Muscle of back (tissue), 13 donors: ENCODE measurements around the gene SLC3A2. TPM values are rescaled to one million over a fixed set of nuclear protein-coding genes. Genes with fewer than 3 reads are reported as not detected.
A peak's percentile ranks its signal among the peaks of the same experiment; 100 is the strongest.
"Not testable (repeated sequence)": the region's sequence is repeated elsewhere in the genome, so short reads cannot be mapped to it uniquely, and the experiment has no call there.

Source experiments
- DNase-seq, 3 donors: peaks; one replicate each; pipeline versions ENCODE4 v3.0.0 to v3.0.0-alpha.2; 2013
- long read RNA-seq, 9 donors: transcript quantifications; one replicate each; lab custom pipeline, GENCODE V29; 2026
- polyA plus RNA-seq, 10 donors: library from polyadenylated mRNA; unstranded; fragments of 120-200 nt; gene quantifications; one replicate each; pipeline ENCODE4 v1.2.1, GENCODE V29; 2013; ENCODE audit not compliant: insufficient read length in 10 of 10

The SLC3A2 gene
- polyA plus RNA-seq: 10 to 100 TPM; 33.4 to 60.9 (median 42.8) TPM
- long read RNA-seq, donor 1, transcript SLC3A2-201 (9 exons, 1,904 nt): major isoform, 7 of 12 reads
- long read RNA-seq, donor 1, partial matches to known transcripts: 0 of 12 reads
- long read RNA-seq, donor 1, other reads (novel, unspliced or antisense): 0 of 12 reads
- long read RNA-seq, donor 2, transcript SLC3A2-201 (9 exons, 1,904 nt): major isoform, 7 of 10 reads
- long read RNA-seq, donor 2, partial matches to known transcripts: 0 of 10 reads
- long read RNA-seq, donor 2, other reads (novel, unspliced or antisense): 0 of 10 reads
- long read RNA-seq, donor 3, partial matches to known transcripts: 0 of 1 reads
- long read RNA-seq, donor 3, other reads (novel, unspliced or antisense): 0 of 1 reads
- long read RNA-seq, donor 4, transcript SLC3A2-201 (9 exons, 1,904 nt): major isoform, 6 of 9 reads
- long read RNA-seq, donor 4, partial matches to known transcripts: 0 of 9 reads
- long read RNA-seq, donor 4, other reads (novel, unspliced or antisense): 0 of 9 reads
- long read RNA-seq, donor 5, transcript SLC3A2-201 (9 exons, 1,904 nt): major isoform, 5 of 5 reads
- long read RNA-seq, donor 5, partial matches to known transcripts: 0 of 5 reads
- long read RNA-seq, donor 5, other reads (novel, unspliced or antisense): 0 of 5 reads
- long read RNA-seq, donor 6, transcript SLC3A2-201 (9 exons, 1,904 nt): major isoform, 6 of 9 reads
- long read RNA-seq, donor 6, partial matches to known transcripts: 0 of 9 reads
- long read RNA-seq, donor 6, other reads (novel, unspliced or antisense): 0 of 9 reads
- long read RNA-seq, donor 7, transcript SLC3A2-201 (9 exons, 1,904 nt): major isoform, 10 of 17 reads
- long read RNA-seq, donor 7, partial matches to known transcripts: 0 of 17 reads
- long read RNA-seq, donor 7, other reads (novel, unspliced or antisense): 0 of 17 reads
- long read RNA-seq, donor 8, partial matches to known transcripts: 0 of 6 reads
- long read RNA-seq, donor 8, other reads (novel, unspliced or antisense): 0 of 6 reads
- long read RNA-seq, donor 9, partial matches to known transcripts: 0 of 2 reads
- long read RNA-seq, donor 9, other reads (novel, unspliced or antisense): 0 of 2 reads

DNA sequence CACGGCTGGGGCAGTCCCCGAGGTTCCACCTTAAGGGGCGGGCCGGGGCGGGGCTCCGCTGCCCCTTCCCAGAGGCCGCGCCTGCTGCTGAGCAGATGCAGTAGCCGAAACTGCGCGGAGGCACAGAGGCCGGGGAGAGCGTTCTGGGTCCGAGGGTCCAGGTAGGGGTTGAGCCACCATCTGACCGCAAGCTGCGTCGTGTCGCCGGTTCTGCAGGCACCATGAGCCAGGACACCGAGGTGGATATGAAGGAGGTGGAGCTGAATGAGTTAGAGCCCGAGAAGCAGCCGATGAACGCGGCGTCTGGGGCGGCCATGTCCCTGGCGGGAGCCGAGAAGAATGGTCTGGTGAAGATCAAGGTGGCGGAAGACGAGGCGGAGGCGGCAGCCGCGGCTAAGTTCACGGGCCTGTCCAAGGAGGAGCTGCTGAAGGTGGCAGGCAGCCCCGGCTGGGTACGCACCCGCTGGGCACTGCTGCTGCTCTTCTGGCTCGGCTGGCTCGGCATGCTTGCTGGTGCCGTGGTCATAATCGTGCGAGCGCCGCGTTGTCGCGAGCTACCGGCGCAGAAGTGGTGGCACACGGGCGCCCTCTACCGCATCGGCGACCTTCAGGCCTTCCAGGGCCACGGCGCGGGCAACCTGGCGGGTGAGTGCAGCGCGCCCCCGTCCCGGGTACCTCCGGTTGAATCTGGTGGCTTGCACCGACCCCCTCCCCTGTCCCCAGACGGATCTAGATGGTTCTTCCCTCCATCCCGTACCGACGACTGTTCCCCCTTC lies at the start of gene SLC3A2:
SLC3A2 (plus strand) TSS at position 94 of the 776 bp plus-strand sequence; CDS start at position 222, 128 bp downstream.
- DNase-seq: peak; percentile 88 to 97 (median 91)

DNA sequence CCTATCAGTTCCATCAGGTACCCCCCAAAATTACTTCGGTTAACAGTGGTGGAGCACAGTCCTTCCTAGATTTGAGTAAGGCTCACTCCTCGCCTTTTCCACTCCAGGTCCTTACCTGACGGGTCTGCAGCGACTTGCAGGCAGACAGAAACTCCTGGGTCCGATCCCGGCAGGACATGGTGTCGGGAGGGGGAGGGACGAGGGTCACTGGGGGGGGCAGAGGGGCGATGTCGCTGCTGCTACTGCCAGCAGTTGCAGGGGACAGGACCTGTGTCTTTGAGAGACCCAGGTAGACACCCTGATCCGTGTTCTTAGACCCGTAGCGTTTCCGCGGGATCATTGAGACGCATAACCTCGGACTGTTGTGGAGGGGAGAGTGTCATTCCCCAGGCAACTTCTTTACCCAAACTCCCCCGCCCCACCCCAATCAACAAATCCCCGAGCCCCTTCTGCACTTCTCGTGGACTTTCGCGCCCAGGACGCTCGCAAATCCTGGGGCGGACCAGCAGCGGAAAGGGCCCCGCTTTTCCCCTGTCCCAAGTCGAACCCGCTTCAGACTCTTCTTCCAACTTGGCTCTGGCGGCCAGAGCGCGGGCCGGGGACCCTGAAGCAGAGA lies 49.7 kb upstream of the SLC3A2 start:
- peak in 1 of 3 donors; percentile 47 for DNase-seq

DNA sequence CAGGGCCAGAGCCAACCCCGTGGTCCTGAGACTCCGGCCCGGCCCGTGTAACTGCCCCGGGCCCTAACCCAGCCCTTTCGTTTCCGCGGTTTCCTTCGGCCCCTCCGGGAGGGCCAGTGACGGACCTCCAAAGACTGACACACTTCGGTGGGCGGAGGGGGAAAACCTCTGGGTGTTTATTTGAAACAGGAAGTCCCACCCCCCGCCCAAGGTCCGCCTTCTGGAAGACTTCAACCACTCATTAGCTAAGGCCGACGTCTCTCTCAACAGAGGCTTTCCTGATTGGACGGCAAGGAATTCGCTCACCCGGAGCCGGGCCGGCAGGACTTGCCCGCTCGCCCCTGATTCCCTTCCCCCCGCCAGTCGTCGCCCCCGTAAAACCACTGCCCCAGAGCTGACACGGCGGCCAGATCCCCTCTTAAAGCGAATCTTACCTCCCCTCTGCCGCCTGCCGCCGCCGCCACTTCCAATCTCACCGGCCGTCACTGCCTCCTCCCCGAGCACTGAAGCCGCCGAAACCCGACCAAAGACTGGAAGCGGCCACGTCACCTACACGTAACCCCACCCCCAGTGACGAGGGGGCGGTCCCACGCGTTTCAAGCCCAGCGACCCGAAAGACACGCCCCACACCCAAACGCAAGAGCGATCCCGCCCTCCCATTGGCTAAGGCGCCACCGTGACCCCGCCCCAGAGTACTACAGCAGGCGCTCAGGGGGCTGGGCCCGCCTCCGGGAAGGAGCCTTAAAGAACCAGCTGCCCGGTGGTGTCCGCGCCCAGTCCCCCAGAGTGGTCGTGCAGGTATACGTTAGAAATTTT lies 49.0 kb upstream of the SLC3A2 start, which contains the start of gene STX5:
STX5 (minus strand) TSS at position 532 of the 816 bp plus-strand sequence. CDS start 808 bp downstream, outside the sequence.
- peak; percentile 99 to 100 (median 99) for DNase-seq

DNA sequence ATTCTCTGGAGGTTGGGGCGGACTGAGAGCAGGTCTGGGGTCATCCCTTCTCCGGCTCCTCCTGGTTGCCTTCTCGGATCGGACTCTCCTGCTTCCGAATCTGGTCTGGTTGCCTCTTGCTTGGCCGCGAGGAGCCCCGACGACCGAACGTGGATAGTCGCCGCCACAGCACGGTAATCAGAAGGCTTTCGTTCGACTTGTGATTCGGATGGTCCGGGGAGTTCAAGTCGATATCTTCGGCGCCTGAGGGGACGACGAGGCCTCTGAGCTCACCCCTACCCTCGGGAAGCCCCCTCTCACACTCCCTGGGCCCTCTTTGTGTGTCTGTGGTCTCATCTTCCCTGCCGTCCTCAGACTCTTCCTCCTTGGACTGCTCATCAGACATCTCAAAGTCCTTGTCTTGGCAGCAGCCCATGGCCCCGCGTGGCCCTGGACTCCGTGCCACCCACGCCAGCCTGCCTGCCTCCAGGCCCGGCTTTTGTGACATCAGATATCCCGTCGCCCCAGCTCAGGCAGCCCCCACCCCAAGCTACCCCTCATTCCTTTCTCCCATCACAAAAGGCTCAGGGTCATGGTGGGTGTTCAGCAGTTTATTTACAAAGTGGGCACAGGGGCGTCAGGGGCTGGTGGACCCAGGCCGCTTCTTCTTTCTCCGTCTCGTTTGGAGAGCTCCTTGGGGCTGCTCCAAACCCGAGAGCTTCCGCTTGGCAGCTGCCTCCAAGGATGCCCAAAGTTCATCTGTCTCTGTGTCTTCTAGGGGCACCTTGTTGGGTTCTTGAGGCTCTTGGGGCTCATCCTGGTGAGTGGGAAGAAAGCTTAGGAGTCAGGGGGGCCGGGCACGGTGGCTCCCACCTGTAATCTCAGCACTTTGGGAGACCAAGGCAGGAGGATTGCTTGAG lies 48.1 kb upstream of the SLC3A2 start, which contains the start of gene TEX54:
TEX54 (minus strand) TSS at position 506 of the 899 bp plus-strand sequence.
- no peak for DNase-seq

DNA sequence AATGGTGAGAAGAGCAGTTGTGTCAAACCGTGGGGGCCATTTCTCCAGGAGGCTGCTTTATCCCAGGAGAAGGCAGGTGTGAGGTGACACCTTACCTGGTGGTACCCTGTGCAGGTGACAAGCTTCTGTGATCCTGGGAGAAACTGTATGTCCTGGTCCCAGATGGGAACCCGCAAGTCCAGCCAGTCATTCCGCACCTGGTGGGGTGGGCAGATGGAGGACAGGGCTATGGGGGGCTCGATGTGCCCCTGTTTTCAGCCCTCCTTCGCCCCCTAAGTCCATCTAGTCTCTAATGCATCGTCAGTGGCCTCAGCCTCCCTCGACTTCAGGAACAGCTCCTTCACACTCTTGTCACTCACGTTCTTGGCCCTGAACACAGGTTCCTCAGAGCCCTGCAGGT lies 45.4 kb upstream of the SLC3A2 start:
- DNase-seq: no peak

DNA sequence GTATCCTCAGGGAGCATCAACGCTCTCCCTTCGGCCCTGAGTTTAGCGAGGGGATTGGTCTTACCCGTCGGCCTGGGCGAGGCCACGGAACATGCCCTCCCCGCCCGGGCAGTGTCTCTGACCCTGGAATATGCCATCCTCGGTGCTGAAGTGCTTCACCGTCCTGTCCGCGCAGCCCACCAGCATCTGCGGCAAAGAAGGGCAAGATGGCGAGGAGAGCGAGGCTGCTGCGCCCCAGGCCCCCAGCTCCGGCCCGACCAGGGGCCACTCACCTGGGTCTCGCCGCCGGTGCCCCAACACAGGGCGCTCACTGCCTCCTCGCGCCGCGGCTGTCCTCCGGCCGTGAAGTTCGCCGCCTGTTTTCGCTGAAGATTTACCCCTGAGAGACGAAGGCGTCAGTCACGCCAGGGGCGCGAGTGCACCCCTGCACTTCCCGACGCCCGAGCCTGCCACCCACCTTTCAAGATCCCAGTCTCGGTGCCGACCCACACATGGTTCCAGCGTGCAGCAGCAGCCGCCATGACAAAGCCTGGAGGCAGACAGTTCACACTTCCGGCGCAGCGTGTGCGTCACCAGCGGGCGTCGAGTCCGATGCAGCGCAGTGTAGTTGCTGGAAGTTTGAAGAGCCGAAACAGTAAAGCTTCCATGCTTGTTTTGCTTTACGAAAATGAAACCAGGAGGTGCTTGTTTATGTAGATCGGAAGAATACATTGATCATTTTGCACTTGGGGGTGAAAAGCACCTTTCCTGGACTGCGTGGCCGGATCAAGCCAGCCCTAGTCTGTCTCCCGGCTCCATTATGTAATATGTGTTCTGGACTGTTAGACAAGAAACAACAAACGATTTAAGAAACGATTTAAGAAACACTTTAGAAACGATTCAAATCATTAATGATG lies 41.4 kb upstream of the SLC3A2 start, which contains the start of gene WDR74:
WDR74 (minus strand) TSS at position 541 of the 896 bp plus-strand sequence; CDS start at position 521, 20 bp downstream.
- DNase-seq: peak; percentile 94 to 98 (median 96)

DNA sequence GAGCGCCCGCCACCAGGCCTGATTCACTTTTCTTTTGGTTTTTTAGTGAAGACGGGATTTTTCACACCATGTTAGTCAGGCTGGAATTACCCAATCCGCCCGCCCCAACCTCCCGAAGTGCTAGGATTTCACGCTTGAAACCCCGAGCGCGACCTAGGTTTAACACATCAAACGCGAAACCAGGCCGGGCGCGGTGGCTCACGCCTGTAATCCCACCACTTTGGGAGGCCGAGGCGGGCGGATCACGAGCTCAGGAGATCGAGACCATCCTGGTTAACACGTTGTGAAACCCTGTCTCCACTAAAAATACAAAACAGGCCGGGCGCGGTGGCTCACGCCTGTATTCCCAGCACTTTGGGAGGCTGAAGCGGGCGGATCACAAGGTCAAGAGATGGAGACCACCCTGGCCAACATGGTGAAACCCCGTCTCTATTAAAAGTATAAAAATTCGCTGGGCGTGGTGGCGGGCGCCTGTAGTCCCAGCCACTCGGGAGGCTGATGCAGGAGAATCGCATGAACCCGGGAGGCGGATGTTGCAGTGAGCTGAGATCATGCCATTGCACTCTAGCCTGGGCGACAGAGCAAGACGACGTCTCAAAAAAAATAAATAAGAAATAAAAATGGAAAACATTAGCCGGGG lies 39.9 kb upstream of the SLC3A2 start:
- DNase-seq: peak in 2 of 3 donors; percentile 77 to 88

DNA sequence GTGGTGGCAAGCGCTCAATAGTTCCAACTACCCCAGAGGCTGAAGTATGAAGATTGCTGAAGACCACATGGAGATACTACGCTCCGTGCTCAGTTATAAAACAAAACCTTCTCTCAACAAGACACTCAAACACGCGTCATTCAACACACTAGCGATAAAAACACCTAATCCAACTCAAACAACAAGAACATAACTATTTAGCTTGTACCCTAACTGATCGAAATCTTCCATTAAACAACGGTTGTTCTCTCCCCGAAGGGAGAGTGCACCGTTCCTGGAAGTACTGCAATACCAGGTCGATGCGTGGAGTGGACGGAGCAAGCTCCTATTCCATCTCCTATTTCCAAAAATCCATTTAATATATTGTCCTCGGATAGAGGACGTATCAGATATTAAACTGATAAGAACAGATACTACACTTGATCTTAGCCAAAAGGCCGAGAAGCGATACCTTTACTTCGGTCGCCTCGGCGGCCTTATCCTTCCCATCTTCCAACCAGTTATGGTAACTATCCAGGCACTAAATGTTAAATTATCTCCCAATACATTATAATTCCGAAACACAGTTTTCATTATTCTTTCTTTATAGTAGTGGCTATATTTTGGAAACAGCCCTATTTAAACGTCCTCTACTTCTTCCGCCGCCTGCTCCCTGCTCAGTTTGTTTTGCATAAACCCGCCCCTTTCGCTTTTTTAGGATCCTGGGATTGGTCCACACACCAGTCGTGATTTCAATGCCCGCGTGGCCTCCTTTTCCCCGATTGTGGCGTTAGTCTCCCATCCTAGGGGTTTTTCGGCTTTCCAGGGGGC lies 39.1 kb upstream of the SLC3A2 start:
- DNase-seq: peak; percentile 94 to 99 (median 98)

DNA sequence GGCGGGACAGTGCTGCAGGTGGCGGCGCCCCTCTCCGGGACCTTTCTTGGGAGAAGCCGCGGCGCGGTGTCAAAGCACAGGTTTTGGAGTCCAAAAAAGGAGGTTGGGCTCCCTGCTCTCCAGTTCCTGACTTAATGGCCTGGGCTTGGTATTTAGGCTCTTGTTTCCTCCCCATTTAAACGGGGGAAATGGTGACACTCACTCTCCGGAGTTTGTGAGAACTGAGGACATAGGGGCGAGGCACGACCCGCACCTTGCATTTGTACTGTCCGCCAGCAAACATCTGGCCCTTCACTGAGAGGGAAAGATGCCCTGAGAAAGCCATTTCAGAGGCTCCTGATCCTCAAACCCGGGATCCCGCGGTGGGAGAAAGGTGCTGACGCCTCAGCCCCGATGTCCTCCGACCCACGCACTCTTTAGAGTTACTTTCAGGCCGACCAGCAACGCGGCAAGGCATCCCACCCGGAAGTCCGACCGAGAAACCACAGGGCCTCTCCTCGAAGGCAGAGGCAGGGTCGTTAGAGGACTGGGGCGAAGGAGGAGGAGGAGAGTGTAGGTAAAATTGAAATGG lies 38.4 kb upstream of the SLC3A2 start:
- DNase-seq: no peak

DNA sequence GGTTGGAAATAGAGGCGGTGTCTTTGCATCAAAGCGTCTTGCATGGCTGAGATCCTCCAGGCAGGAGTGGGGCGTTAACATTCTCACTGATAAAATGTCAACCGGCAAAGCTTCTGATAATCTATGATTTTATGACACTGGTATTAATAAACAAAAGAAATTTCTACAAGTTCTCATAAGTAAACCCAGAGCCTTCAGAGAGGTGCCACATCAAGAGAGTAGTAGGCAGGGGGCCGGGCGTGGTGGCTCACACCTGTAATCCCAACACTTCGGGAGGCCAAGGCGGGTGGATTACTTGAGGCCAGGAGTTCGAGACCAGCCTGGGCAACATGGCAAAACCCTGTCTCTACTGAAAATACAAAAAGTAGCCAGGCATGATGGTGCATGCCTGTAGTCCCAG lies 37.8 kb upstream of the SLC3A2 start:
- DNase-seq: not testable (repeated sequence)

DNA sequence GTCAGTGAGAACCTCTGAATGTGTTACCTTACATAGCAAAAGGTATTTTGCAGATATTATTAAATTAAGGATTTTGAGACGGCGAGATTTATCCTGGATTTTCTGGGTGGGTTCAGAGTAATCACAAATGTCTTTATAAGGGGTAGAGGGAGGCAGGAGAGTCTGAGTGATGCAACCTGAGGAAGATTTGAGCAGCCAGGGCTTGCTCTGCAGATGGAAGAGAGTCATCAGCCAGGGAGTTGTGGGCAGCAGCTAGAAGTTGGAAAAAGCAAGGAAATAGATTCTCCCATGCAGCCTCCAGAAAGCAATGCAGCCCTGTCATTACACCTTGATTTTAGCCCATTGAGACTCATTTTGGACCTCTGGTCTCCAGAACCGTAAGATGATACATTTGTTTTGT lies 37.2 kb upstream of the SLC3A2 start:
- no peak for DNase-seq

DNA sequence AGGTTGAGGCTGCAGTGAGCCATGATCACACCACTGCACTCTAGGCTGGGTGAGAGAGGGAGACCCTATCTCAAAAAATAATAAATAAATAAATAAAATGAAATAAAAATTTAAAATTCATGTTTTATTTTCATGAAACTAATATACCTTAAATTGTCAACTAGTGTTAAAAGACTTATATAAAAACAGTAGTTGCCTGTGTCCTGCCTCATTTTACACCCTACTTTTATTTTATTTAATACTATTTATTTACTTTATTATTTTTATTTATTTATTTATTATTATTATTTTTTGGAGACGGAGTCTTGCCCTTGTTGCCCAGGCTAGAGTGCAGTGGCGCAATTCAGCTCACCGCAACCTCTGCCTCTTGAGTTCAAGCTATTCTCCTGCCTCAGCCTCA lies 36.5 kb upstream of the SLC3A2 start:
- DNase-seq: no peak

DNA sequence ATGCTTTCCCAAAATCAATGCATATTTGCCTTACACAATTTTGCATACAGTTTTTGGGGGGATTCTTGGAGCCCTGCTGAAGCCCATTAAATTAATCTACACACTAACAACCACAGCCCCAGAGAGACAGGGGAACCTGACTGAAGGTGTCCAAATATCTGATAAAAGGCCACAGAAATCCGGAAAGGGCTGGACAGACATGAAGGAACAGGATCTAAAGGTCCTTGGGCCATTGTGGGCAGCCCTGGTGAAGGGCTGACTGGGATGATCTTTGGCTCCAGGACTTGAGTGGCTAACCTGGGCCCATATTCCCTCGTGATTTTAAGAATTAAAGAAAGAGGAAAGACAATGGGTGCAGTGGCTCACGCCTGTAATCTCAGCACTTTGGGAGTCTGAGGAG lies 34.5 kb upstream of the SLC3A2 start:
- no peak for DNase-seq

DNA sequence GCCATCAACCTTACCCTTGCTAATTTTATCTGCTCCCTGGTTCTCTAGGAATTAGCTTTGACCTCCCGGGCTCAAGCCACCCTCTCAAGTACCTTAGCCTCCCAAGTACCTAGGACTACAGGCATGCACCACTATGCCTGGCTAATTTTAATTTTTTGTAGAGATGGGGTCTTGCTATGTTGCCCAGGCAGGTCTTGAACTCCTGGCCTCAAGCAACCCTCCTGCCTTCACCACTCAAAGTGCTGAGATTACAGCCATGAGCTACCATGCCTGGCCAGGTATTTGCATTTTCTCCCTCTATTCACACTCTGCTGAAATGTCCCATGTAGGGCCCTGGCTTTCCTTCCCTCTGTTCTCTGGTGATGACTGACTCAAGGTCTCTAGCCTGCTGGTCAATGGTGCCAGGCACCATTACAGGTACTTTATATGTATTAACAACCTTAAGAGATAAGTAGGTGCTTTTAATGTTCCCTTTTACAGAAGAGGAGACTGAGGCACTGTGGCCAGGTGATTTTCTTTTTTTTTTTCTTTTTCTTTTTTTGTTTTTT lies 32.9 kb upstream of the SLC3A2 start:
- no peak for DNase-seq
